Neural crest cell (in vitro differentiated cells): ENCODE measurements around the gene ABLIM2. TPM values are rescaled to one million over a fixed set of nuclear protein-coding genes. Genes with fewer than 3 reads are reported as not detected.

Experiments used
- DNase-seq: peaks from one replicate; pipeline ENCODE4 v3.0.0; 2021; ENCODE audit warnings: low read depth, mixed read lengths, low spot score
- H3K27ac Mint-ChIP-seq: one replicate; pipeline ENCODE4 v1.8.0; 2021; ENCODE audit warnings: mild to moderate bottlenecking, mixed read lengths; ENCODE audit not compliant: unreplicated experiment
- H3K27me3 Mint-ChIP-seq: 2 replicates; pipeline ENCODE4 v1.8.0; 2021; ENCODE audit warnings: low read depth, mild to moderate bottlenecking, mixed read lengths
- H3K36me3 Mint-ChIP-seq: 2 replicates; pipeline ENCODE4 v1.8.0; 2021; ENCODE audit warnings: low read depth, mild to moderate bottlenecking, mixed read lengths
- H3K4me1 Mint-ChIP-seq: 2 replicates; pipeline ENCODE4 v1.8.0; 2021; ENCODE audit warnings: mixed read lengths
- H3K4me3 Mint-ChIP-seq: one replicate; pipeline ENCODE4 v1.8.0; 2021; ENCODE audit warnings: mild to moderate bottlenecking, mixed read lengths
- H3K9me3 Mint-ChIP-seq: 2 replicates; pipeline ENCODE4 v1.8.0; 2021; ENCODE audit warnings: mixed read lengths
- CTCF ChIP-seq: fragments of 200-600 bp; sonication (generic); conservative IDR thresholded peaks from 2 replicates; pipeline ENCODE4 v1.5.0; 2021; ENCODE audit warnings: antibody characterized with exemption, mild to moderate bottlenecking
- total RNA-seq: library from RNA; stranded (reverse); gene quantifications from 2 replicates; pipeline ENCODE4 v1.2.1, GENCODE V29; 2021

Gene ABLIM2
- total RNA-seq, 1 donor from 2014 or later, result 3.8 TPM

GRCh38 chr4:8184061-8184460 is 25.4 kb upstream of the ABLIM2 start:
- Mint-ChIP-seq H3K4me1 (no peaks in the 10 kb centered on the region), H3K9me3 (no peaks in the 10 kb centered on the region), H3K27ac (no peak overlapping the region), H3K27me3 (no peaks in the 10 kb centered on the region), H3K36me3 (no peaks in the 10 kb centered on the region), H3K4me3 (no peak overlapping the region)
- no peak for TF ChIP-seq CTCF
- DNase-seq, result no peak

- H3K36me3 Mint-ChIP-seq, result no peaks in the 10 kb centered on the region
- no peak for DNase-seq
- no peaks in the 10 kb centered on the region for H3K27me3 Mint-ChIP-seq
- no peaks in the 10 kb centered on the region for H3K4me1 Mint-ChIP-seq
- H3K9me3 Mint-ChIP-seq, result no peaks in the 10 kb centered on the region
- no peak for TF ChIP-seq CTCF
- no peak overlapping the region for H3K27ac Mint-ChIP-seq
- H3K4me3 Mint-ChIP-seq, result no peak overlapping the region
These were observed 24.5 kb upstream of the ABLIM2 start for GRCh38 chr4:8182858-8183725.

- no peak overlapping the region for H3K4me3 Mint-ChIP-seq
- peaks cover 3% of the 10 kb centered on the region for H3K4me1 Mint-ChIP-seq
- no peak for TF ChIP-seq CTCF
- H3K27ac Mint-ChIP-seq, result no peak overlapping the region
- no peaks in the 10 kb centered on the region for H3K9me3 Mint-ChIP-seq
- DNase-seq, result no peak
- no peaks in the 10 kb centered on the region for H3K27me3 Mint-ChIP-seq
- H3K36me3 Mint-ChIP-seq, result no peaks in the 10 kb centered on the region
These were observed 23.7 kb upstream of the ABLIM2 start for GRCh38 chr4:8182294-8182693.

- Mint-ChIP-seq H3K4me1 (peaks cover 7% of the 10 kb centered on the region), H3K4me3 (no peak overlapping the region), H3K36me3 (no peaks in the 10 kb centered on the region), H3K27ac (no peak overlapping the region), H3K9me3 (no peaks in the 10 kb centered on the region), H3K27me3 (no peaks in the 10 kb centered on the region)
- no peak for TF ChIP-seq CTCF
- DNase-seq, result no peak
These were observed 23.2 kb upstream of the ABLIM2 start for GRCh38 chr4:8181844-8182243.

- Mint-ChIP-seq H3K36me3 (no peaks in the 10 kb centered on the region), H3K27ac (no peak overlapping the region)
These were observed 22.5 kb upstream of the ABLIM2 start for GRCh38 chr4:8181119-8181518.

More at GRCh38 chr4:8181119-8181518, 22.5 kb upstream of the ABLIM2 start:
- no peak for DNase-seq
- H3K27me3 Mint-ChIP-seq, result no peaks in the 10 kb centered on the region
- TF ChIP-seq CTCF, result no peak
- no peak overlapping the region for H3K4me3 Mint-ChIP-seq
- H3K9me3 Mint-ChIP-seq, result no peaks in the 10 kb centered on the region
- H3K4me1 Mint-ChIP-seq, result peaks cover 9% of the 10 kb centered on the region
